ENCODE results near the gene RPS6KC1. TPM values are rescaled to one million over a fixed set of nuclear protein-coding genes. Genes with fewer than 3 reads are reported as not detected.

The RPS6KC1 gene
- total and polyA plus RNA-seq, 9 of the 15 experiments (the other 6 are each of a cell fraction or from before 2014, with no cell fraction given), result 4.3 to 34.6 (median 20.9) TPM

- TF ChIP-seq ZBTB40 (IDR thresholded peaks at IDR 0.05) (peak; percentile 98), ZBTB40 (CRISPR knock-in tag; IDR thresholded peaks at IDR 0.05) (no peak), ETV1 (tag; conservative IDR thresholded peaks at IDR 0.05; ENCODE audit: low read depth) (peak; percentile 51; the same call in 1 of the 2 replicates), POLR2AphosphoS5 (IDR thresholded peaks at IDR 0.05; ENCODE audit: control insufficient read depth, insufficient read depth, low read depth, low read length) (peak; percentile 51; the same call in 1 of the 2 replicates), TSHZ1 (CRISPR knock-in tag; IDR thresholded peaks at IDR 0.05) (0 out of 2 replicates have a peak, but pooled peaks have one; percentile 35), ZBTB8A (IDR thresholded peaks at IDR 0.05; ENCODE audit: partially characterized antibody) (no peak), ZNF79 (CRISPR knock-in tag; IDR thresholded peaks at IDR 0.05; ENCODE audit: low read depth) (peak; percentile 69), MAFF (IDR thresholded peaks at IDR 0.05; ENCODE audit: low read length) (peak; percentile 88), TRIM25 (IDR thresholded peaks at IDR 0.05; ENCODE audit: borderline replicate concordance) (no peak), ETS1 (conservative IDR thresholded peaks at IDR 0.05; ENCODE audit: control insufficient read depth, low read depth, low read length) (peak; percentile 83; the same call in 1 of the 2 replicates)
Measured at GRCh38 chr1:213051127-213051880, at the start of gene RPS6KC1 (continued).

Measured in K562 (cell line).